ENCODE results near the gene MAFF. TPM values are rescaled to one million over a fixed set of nuclear protein-coding genes. Genes with fewer than 3 reads are reported as not detected.

Gene MAFF
- polyA plus RNA-seq, 3 donors from 2014 or later, result 8.1 to 20.8 (median 15.2) TPM

- H3K27ac Mint-ChIP-seq, result peak within 1 kb of the TSS; percentile 88 to 99 (median 98)
- H3K27me3 Mint-ChIP-seq (ENCODE audit: low read depth in 3 of 3), result peaks cover 9 to 15% (median 12%) of the 10 kb centered on the region in 3 donors
- peak within 1 kb of the TSS; percentile 85 to 98 (median 95) for H3K4me3 Mint-ChIP-seq
- DNase-seq, result peak; percentile 99
- peaks cover 57 to 59% of the 10 kb centered on the region in 2 donors for H3K4me1 Mint-ChIP-seq
- H3K36me3 Mint-ChIP-seq, result peaks cover 0 to 4% (median 0%) of the 10 kb centered on the region in 3 donors
- H3K9me3 Mint-ChIP-seq, result peaks cover 0 to 2% (median 0%) of the 10 kb centered on the region in 6 donors
Observed at GRCh38 chr22:38181453-38182200, 20.2 kb upstream of the MAFF start, which contains the start of gene PLA2G6. Gene PLA2G6, minus strand, starts transcription at chr22:38181830. Its CDS starts 12,404 bp downstream, at chr22:38169426.

- Mint-ChIP-seq H3K27me3 (ENCODE audit: low read depth in 3 of 3) (peaks cover 0 to 9% (median 5%) of the 10 kb centered on the region in 3 donors), H3K27ac (no peak overlapping the region), H3K36me3 (no peaks in the 10 kb centered on the region), H3K4me1 (peaks cover 32 to 34% of the 10 kb centered on the region in 2 donors), H3K4me3 (no peak overlapping the region), H3K9me3 (peaks cover 0 to 2% (median 0%) of the 10 kb centered on the region in 6 donors)
- no peak for DNase-seq
Observed at GRCh38 chr22:38184788-38185187, 17.0 kb upstream of the MAFF start.

GRCh38 chr22:38186429-38186828 lies 15.4 kb upstream of the MAFF start:
- H3K9me3 Mint-ChIP-seq, result peaks cover 0 to 2% (median 0%) of the 10 kb centered on the region in 6 donors
- DNase-seq, result no peak
- H3K4me1 Mint-ChIP-seq, result peaks cover 15 to 18% of the 10 kb centered on the region in 2 donors
- no peak overlapping the region for H3K4me3 Mint-ChIP-seq
- H3K27ac Mint-ChIP-seq, result peak overlapping the region in 2 of 6 donors; percentile 28 to 42
- H3K36me3 Mint-ChIP-seq, result no peaks in the 10 kb centered on the region
- peaks cover 0 to 5% (median 4%) of the 10 kb centered on the region in 3 donors for H3K27me3 Mint-ChIP-seq (ENCODE audit: low read depth in 3 of 3)

- Mint-ChIP-seq H3K9me3 (peaks cover 0 to 2% (median 0%) of the 10 kb centered on the region in 6 donors), H3K27me3 (ENCODE audit: low read depth in 3 of 3) (peaks cover 0 to 3% (median 2%) of the 10 kb centered on the region in 3 donors), H3K36me3 (no peaks in the 10 kb centered on the region), H3K4me1 (peaks cover 4 to 8% of the 10 kb centered on the region in 2 donors), H3K4me3 (no peak overlapping the region), H3K27ac (peak overlapping the region in 2 of 6 donors; percentile 9 to 16)
- no peak for DNase-seq
Observed at GRCh38 chr22:38187413-38188212, 14.2 kb upstream of the MAFF start.

GRCh38 chr22:38189104-38189503 lies 12.7 kb upstream of the MAFF start:
- Mint-ChIP-seq H3K4me3 (no peak overlapping the region), H3K9me3 (peaks cover 0 to 2% (median 0%) of the 10 kb centered on the region in 6 donors), H3K27me3 (ENCODE audit: low read depth in 3 of 3) (peaks cover 0 to 4% (median 2%) of the 10 kb centered on the region in 3 donors), H3K27ac (no peak overlapping the region), H3K4me1 (peaks cover under 1 to 2% of the 10 kb centered on the region in 2 donors), H3K36me3 (no peaks in the 10 kb centered on the region)
- DNase-seq, result no peak

- DNase-seq, result no peak
- Mint-ChIP-seq H3K9me3 (peaks cover 0 to 2% (median 0%) of the 10 kb centered on the region in 6 donors), H3K4me1 (peaks cover 8% of the 10 kb centered on the region in 2 donors), H3K27ac (no peak overlapping the region), H3K4me3 (no peak overlapping the region), H3K27me3 (ENCODE audit: low read depth in 3 of 3) (peaks cover 2 to 4% (median 2%) of the 10 kb centered on the region in 3 donors), H3K36me3 (no peaks in the 10 kb centered on the region)
Observed at GRCh38 chr22:38190581-38190980, 11.2 kb upstream of the MAFF start.

GRCh38 chr22:38191055-38191454 lies 10.7 kb upstream of the MAFF start:
- H3K9me3 Mint-ChIP-seq, result peaks cover 0 to 2% (median 0%) of the 10 kb centered on the region in 6 donors
- H3K27me3 Mint-ChIP-seq (ENCODE audit: low read depth in 3 of 3), result peaks cover 2 to 4% (median 2%) of the 10 kb centered on the region in 3 donors
- DNase-seq, result no peak
- no peaks in the 10 kb centered on the region for H3K36me3 Mint-ChIP-seq
- H3K4me3 Mint-ChIP-seq, result no peak overlapping the region
- H3K27ac Mint-ChIP-seq, result peak overlapping the region in 1 of 6 donors; percentile 71
- peaks cover 8% of the 10 kb centered on the region in 2 donors for H3K4me1 Mint-ChIP-seq

GRCh38 chr22:38191731-38192474 lies 9.9 kb upstream of the MAFF start:
- Mint-ChIP-seq H3K4me3 (no peak overlapping the region), H3K27me3 (ENCODE audit: low read depth in 3 of 3) (peaks cover 2 to 4% (median 2%) of the 10 kb centered on the region in 3 donors), H3K36me3 (no peaks in the 10 kb centered on the region), H3K4me1 (peaks cover 8% of the 10 kb centered on the region in 2 donors), H3K27ac (peak overlapping the region in 2 of 6 donors; percentile 34 to 39), H3K9me3 (no peaks in the 10 kb centered on the region)
- DNase-seq, result no peak

GRCh38 chr22:38192475-38192863 lies 9.3 kb upstream of the MAFF start:
- no peak for DNase-seq
- Mint-ChIP-seq H3K27me3 (ENCODE audit: low read depth in 3 of 3) (peaks cover under 1 to 3% (median 2%) of the 10 kb centered on the region in 3 donors), H3K27ac (peak overlapping the region in 1 of 6 donors; percentile 39), H3K9me3 (no peaks in the 10 kb centered on the region), H3K4me1 (peaks cover 8% of the 10 kb centered on the region in 2 donors), H3K4me3 (no peak overlapping the region), H3K36me3 (no peaks in the 10 kb centered on the region)

- Mint-ChIP-seq H3K36me3 (no peaks in the 10 kb centered on the region), H3K9me3 (no peaks in the 10 kb centered on the region), H3K4me1 (peaks cover 10% of the 10 kb centered on the region in 2 donors), H3K27ac (no peak overlapping the region), H3K27me3 (ENCODE audit: low read depth in 3 of 3) (peaks cover 0 to 4% (median 2%) of the 10 kb centered on the region in 3 donors), H3K4me3 (no peak overlapping the region)
- no peak for DNase-seq
Observed at GRCh38 chr22:38193580-38193979, 8.2 kb upstream of the MAFF start.

GRCh38 chr22:38196791-38197419 lies 4.9 kb upstream of the MAFF start:
- Mint-ChIP-seq H3K27me3 (ENCODE audit: low read depth in 3 of 3) (peaks cover 13 to 24% (median 20%) of the 10 kb centered on the region in 3 donors), H3K36me3 (no peaks in the 10 kb centered on the region), H3K4me3 (no peak overlapping the region), H3K9me3 (peaks cover 0 to 2% (median 0%) of the 10 kb centered on the region in 6 donors), H3K4me1 (peaks cover 39% of the 10 kb centered on the region in 2 donors), H3K27ac (no peak overlapping the region)
- no peak for DNase-seq

- H3K4me3 Mint-ChIP-seq, result peak overlapping the region in 4 of 5 donors; percentile 6 to 90 (median 44)
- H3K36me3 Mint-ChIP-seq, result no peaks in the 10 kb centered on the region
- H3K27me3 Mint-ChIP-seq (ENCODE audit: low read depth in 3 of 3), result peaks cover 34 to 39% (median 36%) of the 10 kb centered on the region in 3 donors
- H3K27ac Mint-ChIP-seq, result peak overlapping the region; percentile 99 to 100 (median 100)
- peaks cover 0 to 2% (median 0%) of the 10 kb centered on the region in 6 donors for H3K9me3 Mint-ChIP-seq
- peaks cover 52 to 56% of the 10 kb centered on the region in 2 donors for H3K4me1 Mint-ChIP-seq
- DNase-seq, result no peak
Observed at GRCh38 chr22:38199826-38200559, 1.8 kb upstream of the MAFF start.
